NCI-H526 treated with DMSO at 0.1 percent for 48 hours (cell line): Measurements from ENCODE around the gene TCP1.
"Not testable (repeated sequence)": the region's sequence is repeated elsewhere in the genome, so short reads cannot be mapped to it uniquely, and the experiment has no call there.

Experiments used
- DNase-seq: peaks from one replicate; lab custom pipeline; 2025; lab: John Stamatoyannopoulos, UW

The TCP1 gene

DNA sequence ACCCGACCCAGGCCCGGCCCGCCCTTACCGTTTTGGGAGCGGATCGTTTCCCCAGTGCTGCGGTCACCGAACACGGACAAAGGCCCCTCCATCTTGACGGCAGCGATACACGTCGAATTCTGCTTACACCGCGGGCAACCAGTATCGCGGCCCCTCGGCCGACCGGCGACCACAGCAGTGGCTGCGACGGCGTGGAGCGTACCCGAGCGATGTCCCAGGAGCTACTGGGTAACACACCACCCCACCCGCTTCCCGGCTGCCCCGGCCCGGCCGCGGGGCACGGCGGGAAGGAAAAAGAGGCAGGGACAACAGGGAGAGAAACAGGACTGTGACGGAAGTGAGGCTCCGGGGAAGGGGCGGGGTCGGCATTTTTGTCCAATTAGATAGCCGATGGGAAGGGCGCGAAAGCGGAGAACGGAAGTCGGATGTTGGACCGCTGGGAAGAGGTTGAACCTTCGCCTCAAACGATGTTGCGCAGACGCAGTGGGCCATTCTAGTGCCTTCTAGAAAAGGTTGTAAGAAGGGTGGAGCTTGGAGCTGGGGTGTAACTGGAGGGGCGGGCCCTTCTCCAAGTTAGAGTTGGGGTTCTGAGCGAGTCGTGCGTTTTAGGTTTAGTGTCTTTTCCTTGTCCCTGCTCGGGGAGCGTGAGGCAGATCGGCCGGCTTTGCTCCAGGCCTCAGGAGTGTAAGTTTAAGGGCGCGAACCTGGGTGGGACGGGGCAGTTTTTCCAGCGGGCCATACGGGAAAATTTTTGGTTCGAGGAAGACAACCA, at the start of gene TCP1:
Gene TCP1 (minus strand): TSS at position 226 of the 772 bp plus-strand sequence. CDS start 134 bp downstream, at position 92.
- peak; percentile 98 for DNase-seq

DNA sequence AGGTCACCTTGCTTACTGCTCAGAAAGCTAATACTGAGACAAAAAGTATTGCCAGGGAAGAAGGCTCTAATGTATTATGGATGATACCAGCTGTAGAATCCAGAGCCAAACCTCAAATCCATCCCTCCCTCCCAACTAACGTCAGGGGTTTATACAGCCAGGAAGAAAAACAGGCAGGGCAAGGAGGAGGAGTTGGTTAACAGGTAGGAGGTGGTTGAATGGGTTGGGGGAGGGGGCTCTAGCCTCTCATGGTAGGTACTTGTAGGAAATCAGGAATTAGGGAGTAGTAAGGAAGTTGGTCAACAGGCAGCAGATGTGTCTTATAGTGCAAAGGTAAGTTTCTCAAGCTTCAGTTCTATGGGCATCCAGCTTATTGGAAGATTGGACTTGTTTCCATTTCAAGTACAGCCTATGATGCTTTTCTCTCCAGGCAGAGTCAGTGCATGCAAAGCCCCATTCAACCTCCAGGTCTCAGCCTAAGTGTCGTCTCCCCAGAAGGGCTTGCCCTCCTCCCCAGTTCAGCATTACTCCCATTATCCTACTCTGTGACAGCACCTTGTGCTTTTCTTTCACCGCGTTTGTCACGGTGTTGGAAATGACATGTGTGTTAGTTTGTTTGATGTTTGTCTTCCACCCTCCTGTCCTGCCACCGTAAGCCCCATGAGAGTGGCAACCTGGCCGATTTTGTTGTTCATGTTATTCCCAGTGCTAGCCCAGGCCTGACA, 48.8 kb upstream of the TCP1 start:
- DNase-seq: no peak

DNA sequence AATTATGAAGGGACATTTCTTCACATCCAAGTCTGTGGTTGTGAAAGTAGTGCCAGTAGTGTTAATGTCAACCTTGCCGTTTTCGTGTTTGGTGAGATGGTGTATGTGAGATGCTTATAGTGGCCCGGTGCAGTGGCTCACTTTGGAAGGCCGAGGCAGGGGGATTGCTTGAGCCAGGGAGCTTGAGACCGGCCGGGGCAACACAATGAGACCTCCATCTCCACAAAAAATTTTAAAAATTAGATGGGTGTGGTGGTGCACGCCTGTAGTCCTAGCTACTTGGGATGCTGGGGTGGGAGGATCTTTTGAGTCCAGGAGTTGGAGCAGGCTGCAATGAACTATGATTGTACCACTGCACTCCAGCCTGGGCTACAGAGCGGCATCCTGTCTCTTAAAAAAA, 48.1 kb upstream of the TCP1 start:
- no peak for DNase-seq

DNA sequence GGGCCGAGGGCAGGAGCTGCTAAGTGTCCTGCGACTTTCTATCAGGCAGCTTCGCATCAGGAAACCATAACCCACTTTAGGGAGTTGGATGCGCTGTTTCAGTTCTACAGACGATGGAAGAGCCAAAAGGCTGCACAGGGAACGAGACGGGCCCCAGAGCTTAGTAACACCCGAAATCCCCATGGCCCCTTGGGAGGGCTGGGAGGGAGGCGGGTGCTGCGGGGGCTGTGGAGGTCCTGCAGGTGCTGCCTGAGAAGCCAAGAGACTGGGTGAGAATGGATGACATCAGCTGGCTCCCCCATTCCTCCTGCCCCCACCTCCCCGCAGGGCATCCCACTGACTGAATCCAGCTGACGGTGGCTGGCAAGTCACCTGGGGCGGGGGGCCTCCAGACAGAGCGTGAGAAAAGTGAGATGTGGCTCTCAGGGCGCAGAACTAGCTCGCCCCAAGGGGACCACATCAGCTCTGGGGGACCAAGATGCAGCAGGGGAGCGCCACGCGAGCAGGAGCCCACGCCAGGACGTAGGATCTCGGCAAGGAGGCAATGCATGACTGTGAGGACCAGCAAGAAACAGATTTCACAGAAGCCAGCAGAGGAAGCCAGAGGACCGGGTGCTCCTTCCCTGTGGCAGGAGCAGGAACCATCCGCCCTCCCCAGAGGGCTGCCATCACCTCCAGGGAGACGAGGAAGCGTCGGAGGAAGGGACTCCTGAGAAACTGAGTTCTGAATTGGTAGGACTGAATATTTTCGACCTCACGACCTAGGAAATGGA, 47.5 kb upstream of the TCP1 start:
- DNase-seq: no peak

DNA sequence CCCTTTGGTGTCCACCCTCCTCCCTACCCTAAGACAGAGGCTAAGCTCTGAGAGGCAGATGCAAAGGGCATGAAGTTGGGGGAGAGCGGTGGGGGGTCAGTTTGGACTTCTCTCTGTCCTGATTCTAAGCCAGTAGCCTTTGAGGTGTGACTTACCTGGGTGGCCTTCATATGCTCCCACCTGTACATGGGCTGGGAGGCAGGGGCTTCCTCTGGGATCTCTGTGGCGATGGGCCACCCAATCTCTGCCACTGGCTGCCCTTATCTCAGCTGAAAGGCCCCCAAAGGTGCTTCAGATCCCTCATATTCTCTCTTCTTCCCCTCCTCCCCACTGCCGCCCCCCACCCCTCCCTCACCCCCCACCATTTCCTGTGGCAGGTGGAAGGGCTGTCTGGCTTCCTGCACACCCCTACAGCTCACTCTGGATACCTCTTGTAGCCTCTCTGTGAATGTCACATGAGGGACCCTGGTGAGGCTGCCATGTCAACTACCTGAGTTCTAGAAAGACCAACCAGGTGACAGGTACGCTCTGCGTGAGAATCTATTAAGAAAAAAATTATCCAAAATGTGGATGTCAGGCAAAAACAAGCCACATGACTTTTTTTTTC, 44.7 kb upstream of the TCP1 start:
- DNase-seq: no peak

DNA sequence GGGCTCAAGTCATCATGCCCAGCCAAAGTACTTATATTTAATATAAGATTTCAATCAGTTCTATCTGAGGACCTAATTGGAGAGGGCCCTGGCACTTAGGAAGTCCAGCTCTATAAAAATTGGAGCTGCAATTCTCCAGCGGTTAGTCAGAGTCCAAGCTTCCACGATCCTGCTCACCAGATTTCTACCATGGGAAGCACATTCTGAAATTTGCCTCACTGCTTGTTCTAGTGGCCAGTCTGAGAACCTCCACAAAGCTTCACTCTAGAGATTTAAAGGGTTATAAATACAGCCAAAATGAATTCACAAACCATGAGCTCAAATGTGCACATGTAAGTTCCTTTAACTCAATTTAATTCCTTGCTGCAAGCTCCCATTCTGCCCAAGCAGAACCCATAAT, 44.2 kb upstream of the TCP1 start:
- DNase-seq: no peak

DNA sequence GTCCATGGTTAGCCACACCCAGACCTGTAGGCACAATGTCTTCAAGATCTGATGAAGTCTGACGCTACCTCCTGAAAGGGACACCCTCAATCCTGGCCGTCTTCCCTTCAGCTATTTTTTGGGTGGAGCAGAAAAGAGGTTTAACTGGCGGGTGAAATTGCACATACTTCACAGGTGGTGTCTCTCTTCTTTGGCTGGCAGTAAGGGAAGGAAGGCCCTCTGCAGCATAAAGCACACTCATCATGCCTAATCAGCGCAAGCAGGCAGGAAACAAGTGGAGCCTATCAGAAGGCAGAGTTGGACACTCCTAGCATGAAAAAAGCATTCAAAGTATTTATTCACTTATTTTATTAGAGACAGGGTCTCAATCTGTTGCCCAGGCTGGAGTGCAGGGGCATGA, 43.5 kb upstream of the TCP1 start:
- no peak for DNase-seq

DNA sequence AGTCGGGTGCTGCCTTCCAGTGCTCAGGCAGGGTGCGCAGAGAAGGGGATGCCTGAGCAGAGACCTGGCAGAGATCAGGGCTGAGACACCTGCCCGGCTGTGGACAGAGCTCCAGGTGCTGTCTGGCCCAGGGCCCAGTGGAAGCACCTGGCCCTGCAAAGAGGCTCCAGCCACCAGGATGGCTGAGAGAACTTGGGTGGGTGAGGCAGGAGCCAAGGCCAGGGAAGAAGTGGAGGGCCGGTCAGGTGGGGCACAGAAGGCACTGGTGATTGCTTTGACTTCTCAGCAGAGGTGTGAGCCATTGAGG, 41.9 kb upstream of the TCP1 start:
- no peak for DNase-seq

DNA sequence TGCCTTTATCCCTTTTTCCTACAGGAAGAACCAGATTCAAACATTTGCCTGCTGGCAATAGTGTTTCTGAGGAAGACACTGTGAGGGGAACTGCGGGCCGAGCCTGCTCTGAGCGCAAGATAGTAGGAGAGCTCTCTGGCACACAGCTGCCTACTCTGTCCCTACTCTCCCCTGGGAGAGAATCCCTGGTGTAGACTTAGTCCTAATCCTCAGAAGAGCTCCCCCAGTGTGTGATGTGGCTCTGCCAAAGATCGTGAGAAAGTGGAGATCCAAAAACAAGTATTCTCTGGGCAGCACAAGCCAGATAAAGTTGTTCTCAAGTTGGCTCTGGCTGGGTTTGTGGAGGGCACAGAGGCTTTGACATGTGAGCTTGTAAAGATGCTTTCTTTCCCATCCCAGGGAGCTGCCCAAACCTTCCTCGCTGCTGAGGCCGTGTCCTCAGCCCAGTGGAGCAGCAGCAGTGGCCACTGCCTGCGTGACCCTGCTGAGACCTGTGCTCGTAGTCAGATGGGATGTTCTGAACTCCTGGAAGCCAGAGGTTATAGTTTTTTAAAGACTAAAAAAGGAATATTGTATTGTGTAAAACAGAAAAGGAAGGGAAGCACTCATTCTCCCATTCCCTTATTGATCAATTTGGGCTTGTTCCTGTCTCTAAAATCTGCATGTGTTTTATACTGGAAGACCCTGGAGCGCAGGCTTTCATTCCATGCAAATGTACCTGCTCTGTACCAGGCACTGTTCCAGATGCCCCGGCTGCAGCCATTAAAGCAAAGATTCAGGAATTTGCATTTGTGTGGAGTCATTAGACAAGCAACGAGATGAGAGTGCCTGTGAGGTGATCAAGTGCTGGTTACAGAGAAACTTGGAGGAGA, 41.3 kb upstream of the TCP1 start:
- peak; percentile 55 for DNase-seq

DNA sequence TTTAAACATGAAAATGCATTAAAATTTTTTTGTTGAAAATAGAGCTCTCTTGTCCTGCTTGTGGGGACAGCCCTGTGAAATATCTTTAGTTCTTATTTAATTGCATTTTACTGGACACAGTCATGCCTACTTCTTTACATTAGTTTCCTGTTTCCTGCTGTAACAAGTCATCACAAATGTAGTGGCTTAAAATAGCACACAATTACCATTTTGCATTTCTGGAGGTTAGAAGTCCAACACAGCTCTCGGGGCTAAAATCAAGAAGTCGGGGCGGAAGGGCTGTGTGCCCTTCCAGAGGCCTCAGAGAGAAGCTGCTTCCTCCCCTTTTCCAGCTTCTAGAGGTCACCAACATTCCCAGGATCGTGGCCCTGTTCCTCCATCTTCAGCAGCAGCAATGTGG, 40.1 kb upstream of the TCP1 start:
- no peak for DNase-seq

DNA sequence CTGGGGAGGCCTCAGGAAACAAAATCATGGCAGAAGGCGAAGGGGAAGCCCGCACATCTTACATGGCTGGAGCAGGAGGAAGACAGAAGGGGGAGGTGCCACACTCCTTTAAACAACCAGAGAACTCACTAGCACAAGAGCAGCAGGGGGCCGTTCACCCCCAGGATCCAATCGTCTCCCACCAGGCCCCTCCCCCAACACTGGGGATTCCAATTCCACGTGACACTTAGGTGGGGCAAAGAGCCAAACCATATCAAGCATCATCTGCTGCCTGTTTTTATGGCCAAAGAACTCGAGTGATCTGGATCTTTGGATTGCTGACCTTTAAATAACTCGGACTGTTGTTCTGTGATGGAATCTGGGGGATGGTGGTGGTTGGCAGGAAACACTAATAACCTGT, 38.7 kb upstream of the TCP1 start:
- DNase-seq: no peak

DNA sequence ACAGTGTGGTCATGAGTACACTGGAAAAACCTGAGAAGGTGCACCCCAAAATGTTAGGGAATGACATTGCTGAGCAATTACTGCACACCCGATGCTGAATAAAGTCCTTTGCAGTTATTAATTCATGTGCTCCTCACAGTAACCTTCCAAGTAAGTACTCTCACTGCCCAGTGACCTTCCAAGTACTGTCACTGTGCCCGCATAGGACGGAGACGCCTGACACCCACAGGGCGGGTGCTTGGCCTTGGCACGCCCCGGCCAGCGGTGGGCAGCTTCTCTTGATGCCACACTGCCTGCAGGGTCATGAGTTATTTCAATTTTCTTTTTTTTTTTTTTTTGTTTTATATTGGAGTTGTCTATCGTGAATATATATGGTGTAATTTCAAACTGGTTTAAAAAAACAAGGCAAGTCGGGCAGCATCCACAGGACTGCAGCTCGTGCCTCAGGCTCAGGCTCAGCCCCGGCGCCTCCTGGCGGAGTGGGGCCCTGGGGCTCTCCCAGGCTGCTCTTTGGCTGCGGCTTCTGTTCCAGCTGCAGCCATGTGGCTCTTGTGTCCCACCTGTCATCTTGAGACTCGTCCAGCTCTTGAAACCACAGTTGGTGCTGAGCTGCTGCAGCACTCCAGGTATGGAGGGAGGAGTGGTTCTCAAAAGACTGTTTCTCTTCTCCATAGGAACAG, 37.7 kb upstream of the TCP1 start:
- DNase-seq: no peak

DNA sequence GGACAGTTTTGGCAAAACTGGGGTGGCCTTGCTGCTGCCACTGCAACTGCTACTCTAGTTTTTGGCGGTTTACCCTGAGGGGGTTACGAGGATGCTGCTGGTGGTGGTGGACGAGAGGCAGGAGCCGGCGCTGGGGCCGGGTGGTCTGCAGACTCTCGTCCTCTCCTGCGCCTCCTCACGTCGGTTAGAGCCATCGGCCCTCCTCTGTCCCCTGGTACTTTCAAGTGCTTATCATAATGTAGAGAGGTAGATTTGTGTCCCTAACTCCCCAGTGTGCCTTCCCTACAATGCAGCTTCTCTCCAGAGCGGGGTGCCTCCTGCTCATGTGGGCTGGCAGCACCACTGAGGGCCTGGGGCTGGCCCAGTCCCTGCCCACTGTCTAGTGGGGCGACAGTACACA, 36.6 kb upstream of the TCP1 start:
- DNase-seq: no peak

DNA sequence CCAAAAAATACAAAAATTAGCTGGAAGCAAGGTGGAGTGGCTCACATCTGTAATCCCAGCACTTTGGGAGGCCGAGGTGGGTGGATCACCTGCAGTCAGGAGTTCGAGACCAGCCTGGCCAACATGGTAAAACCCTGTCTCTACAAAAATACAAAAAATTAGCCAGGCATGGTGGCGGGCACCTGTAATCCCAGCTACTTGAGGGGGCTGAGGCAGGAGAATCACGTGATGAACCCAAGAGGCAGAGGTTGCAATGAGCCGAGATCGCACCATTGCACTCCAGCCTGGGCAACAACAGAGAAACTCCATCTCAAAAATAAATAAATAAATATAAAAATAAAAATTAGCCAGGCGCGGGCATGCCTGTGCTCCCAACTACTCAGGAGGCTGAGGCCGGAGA, 35.3 kb upstream of the TCP1 start:
- not testable (repeated sequence) for DNase-seq

DNA sequence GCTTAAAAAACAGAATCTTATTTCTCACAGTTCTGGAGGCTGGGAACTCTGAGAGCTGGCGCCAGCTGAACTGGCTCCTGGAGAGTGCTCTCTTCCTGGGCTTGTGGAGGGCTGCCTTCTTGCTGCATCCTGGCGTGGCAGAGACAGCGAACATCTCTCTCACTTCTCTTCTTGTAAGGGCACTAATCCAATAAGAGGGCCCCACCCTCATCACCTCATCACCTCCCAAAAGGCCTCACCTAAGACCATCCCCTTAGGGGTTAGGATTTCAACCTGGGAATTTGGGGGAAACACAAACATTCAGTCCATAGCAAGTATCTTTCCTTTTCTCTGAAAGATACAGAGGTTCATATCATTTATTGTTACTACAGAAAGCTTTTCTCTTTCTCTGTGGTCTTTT, 34.6 kb upstream of the TCP1 start:
- no peak for DNase-seq

DNA sequence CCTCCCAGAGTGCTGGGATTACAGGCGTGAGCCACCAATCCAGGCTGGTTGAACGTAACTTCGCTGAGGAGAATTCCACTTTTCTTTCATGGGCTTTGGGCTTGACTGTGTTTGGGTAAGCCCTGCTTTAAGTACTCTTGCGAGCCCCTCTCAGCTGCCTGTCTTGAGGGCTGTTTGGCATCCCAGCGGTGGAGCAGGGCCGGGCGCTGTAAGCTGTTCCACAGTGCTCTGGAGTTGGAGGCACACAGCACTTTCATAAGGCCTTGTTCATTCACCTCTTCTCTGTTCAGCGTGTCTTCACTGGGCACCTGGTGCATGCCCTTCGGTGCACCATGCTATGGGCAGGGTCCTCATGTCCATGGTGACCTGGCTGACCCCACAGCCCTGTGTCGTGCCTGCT, 32.3 kb upstream of the TCP1 start:
- no peak for DNase-seq

DNA sequence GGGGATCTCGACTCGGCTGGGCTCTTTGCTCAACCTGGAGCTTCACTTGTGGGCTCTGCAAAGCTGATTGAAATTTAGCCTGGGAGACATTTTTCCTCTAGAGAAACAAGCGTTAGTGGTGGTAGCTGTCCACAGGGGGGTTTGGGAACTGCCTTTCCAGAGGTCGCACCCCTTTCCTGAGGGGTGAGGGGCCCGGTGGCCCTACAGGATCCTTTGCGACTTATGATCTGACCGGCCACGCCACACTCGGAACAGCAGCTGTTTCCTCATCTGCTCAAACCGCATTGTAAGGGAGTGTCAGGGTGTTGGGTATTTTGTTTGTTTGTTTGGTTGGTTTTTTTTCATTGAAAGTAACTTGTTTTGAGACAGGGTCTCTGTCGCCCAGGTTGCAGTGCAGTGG, 31.7 kb upstream of the TCP1 start:
- DNase-seq: no peak

DNA sequence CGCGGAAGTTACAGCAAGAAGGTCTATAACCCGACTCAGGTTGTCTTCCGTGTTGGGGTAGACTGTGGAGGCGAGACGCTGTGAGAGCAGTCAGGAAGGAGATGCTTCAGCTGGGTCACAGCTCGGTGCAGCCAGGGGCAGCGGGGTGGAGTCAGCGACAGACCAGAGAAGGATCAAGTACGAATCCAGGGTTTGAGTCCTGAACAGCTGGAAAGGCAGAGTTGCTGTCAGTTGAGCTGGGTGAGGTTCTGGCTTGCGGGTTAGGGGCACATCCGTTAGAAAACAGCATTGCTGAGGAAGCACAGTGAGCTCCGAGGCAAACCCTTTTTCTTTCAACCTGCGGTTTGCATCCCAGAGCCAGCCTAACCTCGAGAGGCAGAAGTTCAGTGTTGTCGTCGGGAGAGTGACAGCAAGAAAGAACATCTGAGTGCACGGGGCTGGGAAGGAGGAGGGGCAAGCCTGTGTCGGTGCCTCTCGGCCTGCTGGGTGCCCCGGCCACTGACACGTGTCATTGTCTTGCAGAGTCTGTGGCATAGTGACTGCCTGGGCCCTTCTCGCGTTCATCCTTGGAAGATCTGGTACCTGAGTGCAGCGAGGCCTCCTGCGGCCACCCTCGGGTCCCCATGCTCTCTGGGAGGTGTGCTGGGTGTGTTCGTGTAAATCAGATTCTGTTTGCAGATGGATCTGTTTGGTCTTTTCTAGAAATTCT, 30.7 kb upstream of the TCP1 start:
- no peak for DNase-seq

DNA sequence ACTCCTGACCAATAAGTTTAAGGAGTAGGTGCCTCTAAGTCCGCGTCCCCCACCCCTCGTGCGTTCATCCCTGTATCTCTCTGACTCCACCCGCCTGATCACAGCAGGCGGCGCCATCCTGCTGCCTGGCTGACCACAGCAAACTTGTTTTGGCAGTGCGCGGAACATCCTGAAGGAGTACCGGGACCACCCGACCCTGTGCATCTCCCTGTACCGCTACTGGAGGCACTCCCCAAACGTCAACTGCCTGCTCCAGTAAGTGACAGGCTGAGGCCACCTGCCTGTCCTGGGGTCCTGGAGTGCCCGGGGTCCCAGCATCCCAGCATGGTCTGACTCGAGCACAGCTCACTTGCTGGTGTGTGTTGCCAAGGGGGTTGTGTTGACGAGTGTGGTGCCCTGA, 29.7 kb upstream of the TCP1 start:
- no peak for DNase-seq

DNA sequence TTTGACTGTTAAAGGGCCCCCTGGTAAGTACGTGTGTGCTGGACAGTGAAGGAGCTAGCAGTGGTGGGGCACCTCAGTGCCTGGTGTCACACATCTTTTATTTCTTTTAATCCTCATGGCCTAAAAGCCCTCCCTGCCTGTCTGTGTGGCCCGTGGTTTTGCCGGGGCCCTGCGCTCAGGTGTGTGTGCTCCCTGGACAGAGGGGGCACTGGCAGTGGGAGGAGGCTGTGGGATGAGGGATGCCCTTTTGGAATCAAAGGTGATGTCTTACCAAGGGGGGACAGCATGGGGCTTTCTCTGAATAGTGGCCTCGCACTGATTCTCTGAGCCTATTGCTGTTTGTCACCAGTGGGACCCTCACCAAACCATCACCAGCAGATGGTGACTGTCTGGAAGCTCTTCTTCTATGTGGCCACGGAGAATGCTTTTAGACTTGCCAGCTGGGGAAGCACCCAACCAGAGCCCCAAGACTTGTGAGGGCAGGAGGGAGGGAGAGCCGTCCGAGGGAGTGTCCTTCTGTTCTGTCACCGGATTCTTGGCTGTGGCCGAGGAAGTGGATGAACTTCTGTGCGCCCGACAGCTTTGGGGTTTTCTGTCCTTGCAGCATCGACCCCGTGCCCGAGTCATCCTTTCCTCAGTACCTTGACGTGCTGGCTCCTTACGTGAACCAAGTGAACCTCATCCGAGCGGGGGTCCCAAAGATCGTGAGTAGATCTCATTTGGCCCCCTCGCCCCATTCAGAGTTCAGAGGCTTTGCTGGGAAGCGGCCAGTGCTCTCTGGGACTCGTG, 28.7 kb upstream of the TCP1 start:
- DNase-seq: no peak
